H1 (cell line): ENCODE data around the gene NHLRC2. TPM values are rescaled to one million over a fixed set of nuclear protein-coding genes. Genes with fewer than 3 reads are reported as not detected.

Experiments used
- CTCF ChIA-PET: fragments of 300-600 bp; sonication (Branson Sonifier 250); formaldehyde crosslinking; loops from one replicate; lab custom pipeline; 2021; ENCODE audit not compliant: partially characterized antibody; lab: Charles Lee
- POLR2A ChIA-PET: fragments of 300-600 bp; sonication (Branson Sonifier 250); formaldehyde crosslinking; loops from one replicate; lab custom pipeline; 2021; ENCODE audit warnings: inconsistent platforms; ENCODE audit not compliant: partially characterized antibody; lab: Charles Lee
- DNase-seq, 2 experiments: peaks; one replicate each; pipeline versions ENCODE4 v3.0.0 to v3.0.0-alpha.2; 2010 to 2022; ENCODE audit warnings: low spot score in 2 of 2, low read depth in 1 of 2, mixed read lengths in 1 of 2
- FAIRE-seq: peaks from 2 replicates; lab custom pipeline; 2011; peaks lifted over from hg19 to GRCh38; lab: Jason Lieb, UNC
- H2AFZ ChIP-seq: 2 replicates; pipeline ENCODE4 v1.8.1; 2012; ENCODE audit warnings: low read length, inconsistent platforms
- H2AK5ac ChIP-seq: 2 replicates; pipeline ENCODE4 v1.6.1; 2013; ENCODE audit warnings: low read depth, low read length
- H2BK120ac ChIP-seq: replicated peaks from 2 replicates; pipeline ENCODE3; 2013; ENCODE audit warnings: low read depth, low read length, inconsistent platforms
- H2BK12ac ChIP-seq: 2 replicates; pipeline ENCODE4 v1.6.1; 2013; ENCODE audit warnings: low read depth, low read length
- H2BK15ac ChIP-seq: 2 replicates; pipeline ENCODE4 v1.6.1; 2013; ENCODE audit warnings: low read length
- H2BK20ac ChIP-seq: 2 replicates; pipeline ENCODE4 v1.6.1; 2013; ENCODE audit warnings: low read length
- H2BK5ac ChIP-seq: 2 replicates; pipeline ENCODE4 v1.6.1; 2013; ENCODE audit warnings: low read depth, low read length
- H3K14ac ChIP-seq: 2 replicates; pipeline ENCODE4 v1.6.1; 2013; ENCODE audit warnings: inconsistent platforms; ENCODE audit not compliant: insufficient read length
- H3K18ac ChIP-seq: 2 replicates; pipeline ENCODE4 v1.6.1; 2013; ENCODE audit warnings: low read length; ENCODE audit errors: extremely low read depth
- H3K23ac ChIP-seq: 2 replicates; pipeline ENCODE4 v1.6.1; 2013; ENCODE audit warnings: inconsistent platforms; ENCODE audit not compliant: insufficient read length
- H3K23me2 ChIP-seq: 2 replicates; pipeline ENCODE4 v1.6.1; 2013; ENCODE audit warnings: low read depth, low read length
- H3K27ac ChIP-seq: 2 replicates; pipeline ENCODE4 v1.6.1; 2011; ENCODE audit warnings: low read depth, low read length, inconsistent platforms
- H3K27me3 ChIP-seq, 4 experiments: replicated peaks in 1 of 4; 1 replicate in 1 of 4; 2 replicates in 3 of 4; pipeline versions ENCODE4 v1.6.1 to v1.8.1; 2011 to 2013; ENCODE audit warnings: low read length in 3 of 4, mild to moderate bottlenecking in 3 of 4, inconsistent platforms in 2 of 4, mixed read lengths in 2 of 4, moderate library complexity in 1 of 4; ENCODE audit not compliant: control insufficient read depth in 3 of 4, insufficient read depth in 3 of 4; ENCODE audit errors: extremely low read depth in 1 of 4
- H3K36me3 ChIP-seq, 4 experiments: 2 replicates each; pipeline versions ENCODE4 v1.6.1 to v1.8.1; 2011 to 2013; ENCODE audit warnings: mild to moderate bottlenecking in 4 of 4, low read length in 3 of 4, moderate library complexity in 2 of 4, control low read depth in 1 of 4, inconsistent platforms in 1 of 4; ENCODE audit not compliant: insufficient read depth in 4 of 4, control insufficient read depth in 2 of 4
- H3K4ac ChIP-seq: replicated peaks from 2 replicates; pipeline ENCODE3; 2013; ENCODE audit warnings: low read length, low read depth, mixed read lengths, inconsistent platforms; ENCODE audit not compliant: insufficient read length
- H3K4me1 ChIP-seq, 4 experiments: replicated peaks in 1 of 4; 1 replicate in 1 of 4; 2 replicates in 3 of 4; pipeline versions ENCODE4 v1.6.1 to v1.8.1; 2011 to 2013; ENCODE audit warnings: low read length in 3 of 4, inconsistent platforms in 2 of 4, mixed read lengths in 1 of 4; ENCODE audit not compliant: insufficient read depth in 4 of 4, control insufficient read depth in 3 of 4
- H3K4me2 ChIP-seq, 2 experiments: 2 replicates each; pipeline versions ENCODE4 v1.6.1 to v1.8.1; 2011 to 2013; ENCODE audit warnings: low read depth in 2 of 2, low read length in 2 of 2, control low read depth in 1 of 2, inconsistent platforms in 1 of 2, mild to moderate bottlenecking in 1 of 2; ENCODE audit not compliant: insufficient read depth in 1 of 2
- H3K4me3 ChIP-seq, 4 experiments: fragments of 200-600, 300-600 bp in 1 of 4; sonication (generic), shearing (Covaris generic), sonication (Bioruptor Twin) in 1 of 4; 2 replicates each; pipeline versions ENCODE4 v1.5.1 to v1.8.1; 2011 to 2016; ENCODE audit warnings: low read length in 4 of 4, low read depth in 3 of 4, control low read depth in 2 of 4, inconsistent platforms in 2 of 4, mild to moderate bottlenecking in 2 of 4, mixed read lengths in 1 of 4, moderate library complexity in 1 of 4; ENCODE audit not compliant: insufficient read depth in 2 of 4; ENCODE audit errors: extremely low read depth in 1 of 4
- H3K56ac ChIP-seq: replicated peaks from 2 replicates; pipeline ENCODE3; 2013; ENCODE audit warnings: low read depth, mild to moderate bottlenecking, mixed read lengths, low read length, inconsistent platforms; ENCODE audit not compliant: insufficient read length
- H3K79me1 ChIP-seq: 2 replicates; pipeline ENCODE4 v1.6.1; 2013; ENCODE audit warnings: low read depth, low read length, control low read depth
- H3K79me2 ChIP-seq, 2 experiments: 2 replicates each; pipeline versions ENCODE4 v1.6.1 to v1.8.1; 2012 to 2013; ENCODE audit warnings: low read length in 2 of 2, mild to moderate bottlenecking in 2 of 2, inconsistent platforms in 1 of 2; ENCODE audit not compliant: insufficient read depth in 2 of 2, control insufficient read depth in 1 of 2
- H3K9ac ChIP-seq, 4 experiments: replicated peaks in 1 of 4; 1 replicate in 1 of 4; 2 replicates in 3 of 4; pipeline versions ENCODE4 v1.6.1 to v1.8.1; 2011 to 2013; ENCODE audit warnings: low read depth in 3 of 4, low read length in 3 of 4, control low read depth in 2 of 4, mild to moderate bottlenecking in 2 of 4, moderate library complexity in 2 of 4, inconsistent platforms in 1 of 4; ENCODE audit errors: extremely low read depth in 1 of 4
- H3K9me3 ChIP-seq, 2 experiments: 2 replicates each; pipeline versions ENCODE4 v1.6.1 to v1.8.1; 2012 to 2013; ENCODE audit warnings: mild to moderate bottlenecking in 2 of 2, moderate library complexity in 2 of 2, control low read depth in 1 of 2, inconsistent platforms in 1 of 2, low read depth in 1 of 2, low read length in 1 of 2, mixed read lengths in 1 of 2; ENCODE audit not compliant: insufficient read depth in 2 of 2
- H4K20me1 ChIP-seq, 2 experiments: replicated peaks in 1 of 2; 2 replicates each; pipeline versions ENCODE3 to v1.8.1; 2011 to 2013; ENCODE audit warnings: inconsistent platforms in 2 of 2, low read length in 2 of 2, mild to moderate bottlenecking in 1 of 2; ENCODE audit not compliant: insufficient read depth in 2 of 2, control insufficient read depth in 1 of 2
- H4K5ac ChIP-seq: 2 replicates; pipeline ENCODE4 v1.6.1; 2013; ENCODE audit warnings: low read length, low read depth, mixed read lengths, inconsistent platforms; ENCODE audit not compliant: insufficient read length
- H4K8ac ChIP-seq: 2 replicates; pipeline ENCODE4 v1.8.0; 2013; ENCODE audit warnings: mild to moderate bottlenecking, moderate library complexity, low read length, inconsistent platforms; ENCODE audit not compliant: insufficient read depth; ENCODE audit errors: extremely low read depth
- H4K91ac ChIP-seq: replicated peaks from 2 replicates; pipeline ENCODE3; 2013; ENCODE audit warnings: low read length, mixed read lengths, inconsistent platforms; ENCODE audit not compliant: insufficient read length
- BRCA1 ChIP-seq: IDR thresholded peaks from 2 replicates; pipeline ENCODE4 v1.6.1; 2012; ENCODE audit warnings: low read depth, low read length, improper control_type of control experiment
- CBX5 ChIP-seq: fragments of 300-800, 300-1000 bp; sonication (generic); IDR thresholded peaks from 2 replicates; pipeline ENCODE4 v1.7.1; 2016; ENCODE audit warnings: antibody characterized with exemption, low read length, low read depth
- EZH2 ChIP-seq: fragments of 200-600 bp; sonication (generic); IDR thresholded peaks from 2 replicates; pipeline ENCODE4 v1.7.1; 2012; ENCODE audit warnings: low read depth, mild to moderate bottlenecking, moderate library complexity, low read length, inconsistent platforms; ENCODE audit not compliant: severe bottlenecking
- SRF ChIP-seq: IDR thresholded peaks from 2 replicates; pipeline ENCODE4 v1.6.1; 2011; ENCODE audit warnings: mild to moderate bottlenecking, low read depth, low read length, moderate library complexity
- TAF7 ChIP-seq: optimal IDR thresholded peaks from 2 replicates; pipeline ENCODE3; 2011; ENCODE audit warnings: low read depth, mild to moderate bottlenecking, inconsistent platforms, low read length, moderate library complexity, borderline replicate concordance
- WGBS, 2 experiments: shearing (Covaris generic) in 1 of 2; methylation state at CpG; one replicate each; pipeline versions ENCODE4 v1.1.6 to v1.1.7; 2013 to 2015; ENCODE audit warnings: low lambda C conversion rate in 2 of 2, mixed read lengths in 2 of 2, inconsistent platforms in 1 of 2, low coverage in 1 of 2, missing lambda C conversion rate in 1 of 2; ENCODE audit not compliant: insufficient replicate concordance in 2 of 2, insufficient coverage in 1 of 2, insufficient read length in 1 of 2; ENCODE audit errors: extremely low coverage in 1 of 2, missing lambda C conversion rate in 1 of 2; 5-methylcytosine and 5-hydroxymethylcytosine counted together
- polyA plus RNA-seq, 7 experiments: library from polyadenylated mRNA; depleted of rRNA in 3 of 7; stranded (reverse) in 5 of 7; unstranded in 2 of 7; fragments of >200 nt in 5 of 7; fragments of 200-250 nt in 2 of 7; gene quantifications; 1 replicate in 5 of 7; 2 replicates in 1 of 7; 4 replicates in 1 of 7; pipeline versions ENCODE4 v1.2.1 to v1.2.3, GENCODE V29; 2011 to 2013; ENCODE audit warnings: missing spikeins in 2 of 7, mixed read lengths in 2 of 7
- total RNA-seq: library from RNA; stranded (reverse); fragmentation: NEBNext Ultra II Directional; extraction: Animal tissue kit (Norgen Biotek cat#: 25700); gene quantifications from 2 replicates; pipeline ENCODE4 v1.2.1, GENCODE V29; 2021

The NHLRC2 gene
- total and polyA plus RNA-seq, 2 of the 8 experiments (the other 6 are each of a cell fraction or from before 2014, with no cell fraction given) = 4.9 to 25.6 TPM

- Histone ChIP-seq H2AK5ac (no peak overlapping the region), H2BK20ac (no peak overlapping the region), H3K4me2 (no peak overlapping the region), H3K79me1 (no peaks in the 10 kb centered on the region), H4K8ac (peak overlapping the region; percentile 35; the same call in 1 of the 2 replicates), H3K23ac (no peak overlapping the region), H2BK120ac (no peak overlapping the region), H3K56ac (no peak overlapping the region), H3K79me2 (no peaks in the 10 kb centered on the region), H3K36me3 (no peaks in the 10 kb centered on the region), H3K9ac (no peak overlapping the region), H3K27ac (no peak overlapping the region), H3K23me2 (no peaks in the 10 kb centered on the region), H3K4me3 (no peak overlapping the region), H2BK15ac (no peak overlapping the region), H2BK5ac (no peak overlapping the region), H3K14ac (no peak overlapping the region), H4K20me1 (no peaks in the 10 kb centered on the region), H2AFZ (no peak overlapping the region), H3K4ac (no peak overlapping the region), H3K4me1 (no peaks in the 10 kb centered on the region), H3K9me3 (no peaks in the 10 kb centered on the region), H4K5ac (no peak overlapping the region), H3K18ac (no peak overlapping the region), H4K91ac (no peak overlapping the region), H3K27me3 (no peaks in the 10 kb centered on the region), H2BK12ac (no peak overlapping the region)
- 90% methylated on average over 9 of the region's 9 CpGs; no CpG with 5 or more reads in 1 of the 2 experiments for WGBS, 2 experiments
- no peak for TF ChIP-seq BRCA1
- TF ChIP-seq EZH2 = no peak
- TF ChIP-seq CBX5 = no peak
- TF ChIP-seq TAF7 = no peak
- TF ChIP-seq SRF = no peak
- FAIRE-seq (no peak), DNase-seq (no peak)
- ChIA-PET POLR2A (interaction anchor here (0.6 to 0.9 kb wide), 2 partner anchors 9 to 91 kb away, joined by 3 read pairs; partner anchors contain the start of gene DCLRE1A), CTCF (interaction anchor here (1.0 to 1.8 kb wide), 6 partner anchors 9 to 104 kb away, joined by 3 to 8 read pairs (median 3); no protein-coding TSS in a partner anchor)
These were observed 90.7 kb downstream of the NHLRC2 start for GRCh38 chr10:113945075-113945686.
